SH-SY5Y (cell line): ENCODE measurements around the gene ADSL.

ENCODE experiments used
- GATA2 ChIP-seq: IDR thresholded peaks from 2 replicates; pipeline ENCODE4 v1.6.1; 2011; ENCODE audit warnings: mild to moderate bottlenecking, low read depth, low read length
- GATA3 ChIP-seq: IDR thresholded peaks from 2 replicates; pipeline ENCODE4 v1.6.1; 2011; ENCODE audit warnings: low read depth, mild to moderate bottlenecking, low read length, moderate library complexity

DNA sequence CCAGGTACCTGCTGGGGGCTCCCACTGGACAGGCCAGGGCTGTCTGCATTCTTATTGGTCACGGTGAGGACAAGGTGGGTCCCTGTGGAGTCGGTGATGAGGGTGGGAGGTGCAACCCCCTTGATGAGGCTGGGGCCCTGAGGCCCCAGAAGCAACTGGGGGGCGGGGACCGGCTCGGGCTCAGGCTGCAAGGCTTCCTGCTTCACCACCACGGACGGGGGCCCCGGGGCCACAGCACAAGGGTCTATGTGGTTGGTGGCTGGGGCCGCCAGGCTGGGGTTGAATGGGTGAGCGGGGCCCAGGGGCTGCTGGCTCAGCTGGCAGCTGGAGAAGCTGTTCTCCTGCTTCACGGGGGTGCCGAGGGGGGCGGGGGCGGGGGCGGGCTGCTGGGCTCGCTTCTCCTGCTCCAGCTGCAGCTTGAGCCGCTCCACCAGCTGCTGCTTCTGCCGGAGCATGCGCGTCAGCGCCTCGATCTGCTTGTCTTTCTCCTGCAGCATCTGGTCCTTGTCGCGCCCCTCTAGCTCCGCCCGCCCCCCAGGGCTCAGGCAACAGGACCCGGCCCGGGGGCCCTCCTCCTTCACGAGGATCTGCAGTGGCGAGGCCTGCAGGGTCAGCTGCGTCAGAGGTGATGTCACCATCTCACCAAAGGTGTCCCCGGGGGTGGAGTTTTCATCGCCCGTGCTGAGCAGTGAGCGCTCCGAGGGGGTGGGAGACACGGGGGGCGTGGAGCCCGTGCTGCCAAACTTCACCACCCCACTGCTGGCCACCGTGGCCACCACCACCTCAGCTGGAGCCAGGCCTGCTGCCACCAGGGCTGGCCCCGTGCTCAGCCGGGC, 72.3 kb downstream of the ADSL start:
- TF ChIP-seq GATA2 (no peak), GATA3 (no peak)
